K562 (cell line): ENCODE data around the gene DHRS2. TPM values are rescaled to one million over a fixed set of nuclear protein-coding genes. Genes with fewer than 3 reads are reported as not detected.

ENCODE experiments used
- ATAC-seq: fragments of 200-7000 bp; cut with Tn5 transposase; 3 replicates; pipeline ENCODE4 v1.9.1; 2020; ENCODE audit warnings: moderate library complexity
- BruUV-seq: library from RNA; stranded (reverse); fragments of 400-500 nt; replicated peaks from 2 replicates; lab custom pipeline; 2021; lab: Mats Ljungman, UMichigan
- CTCF ChIA-PET: fragments of 300-600 bp; formaldehyde crosslinking; extraction: SDS; loops from one replicate; lab custom pipeline; 2021; ENCODE audit warnings: low intra/inter-chr PET ratio; lab: Yijun Ruan, JAX
- POLR2A ChIA-PET: fragments of 300-600, 350-650 bp; sonication (Branson Sonifier 250); formaldehyde crosslinking; extraction: SDS; loops from one replicate; lab custom pipeline; 2021; ENCODE audit warnings: antibody characterized with exemption, inconsistent platforms; lab: Yijun Ruan, JAX
- DNase-seq, 4 experiments: peaks; one replicate each; pipeline versions ENCODE4 v3.0.0 to v3.0.0-alpha.2; 2011 to 2018; ENCODE audit warnings: low spot score in 3 of 4, mixed read lengths in 3 of 4; ENCODE audit errors: extremely low read depth in 1 of 4
- FAIRE-seq: peaks from 2 replicates; lab custom pipeline; 2011; peaks lifted over from hg19 to GRCh38; lab: Jason Lieb, UNC
- H2AFZ ChIP-seq: 2 replicates; pipeline ENCODE4 v1.6.0; 2011; ENCODE audit warnings: low read depth, low read length, control low read depth, inconsistent platforms
- H3K27ac ChIP-seq: fragments of 200-600 bp; 3 replicates; pipeline ENCODE4 v1.8.0; 2011; ENCODE audit warnings: low read depth, mild to moderate bottlenecking, control low read depth, inconsistent platforms, low read length, moderate library complexity, mixed read lengths; ENCODE audit errors: extremely low read depth
- H3K27me3 ChIP-seq, 2 experiments: fragments of 300-600 bp in 1 of 2; 2 replicates in 1 of 2; 3 replicates in 1 of 2; pipeline versions ENCODE4 v1.6.0 to v1.8.0; 2011; ENCODE audit warnings: inconsistent platforms in 2 of 2, low read length in 2 of 2, mild to moderate bottlenecking in 1 of 2, mixed read lengths in 1 of 2, moderate library complexity in 1 of 2; ENCODE audit not compliant: control insufficient read depth in 2 of 2, insufficient read depth in 2 of 2
- H3K36me3 ChIP-seq: fragments of 300-600 bp; 3 replicates; pipeline ENCODE4 v1.8.0; 2011; ENCODE audit warnings: mild to moderate bottlenecking, low read length, inconsistent platforms; ENCODE audit not compliant: control insufficient read depth, insufficient read depth
- H3K4me1 ChIP-seq, 2 experiments: fragments of 200-600 bp in 1 of 2; replicated peaks in 1 of 2; 2 replicates in 1 of 2; 3 replicates in 1 of 2; pipeline versions ENCODE4 v1.5.1 to v1.8.0; 2011; ENCODE audit warnings: inconsistent platforms in 2 of 2, low read length in 2 of 2, mild to moderate bottlenecking in 1 of 2, mixed read lengths in 1 of 2, moderate library complexity in 1 of 2; ENCODE audit not compliant: control insufficient read depth in 2 of 2, insufficient read depth in 2 of 2
- H3K4me2 ChIP-seq: 2 replicates; pipeline ENCODE4 v1.6.1; 2011; ENCODE audit warnings: low read length, control low read depth, inconsistent platforms, mixed read lengths; ENCODE audit not compliant: insufficient read depth
- H3K4me3 ChIP-seq: fragments of 200-600 bp; sonication (generic), shearing (Covaris generic); 2 replicates; pipeline ENCODE4 v1.5.1; 2016; ENCODE audit warnings: control low read depth, inconsistent platforms
- H3K79me2 ChIP-seq: fragments of 200-600 bp; 3 replicates; pipeline ENCODE4 v1.8.0; 2011; ENCODE audit warnings: low read length, inconsistent platforms; ENCODE audit not compliant: control insufficient read depth, insufficient read depth
- H3K9ac ChIP-seq, 2 experiments: 2 replicates each; pipeline versions ENCODE4 v1.6.0 to v1.6.1; 2011; ENCODE audit warnings: low read depth in 2 of 2, low read length in 2 of 2, control low read depth in 1 of 2, inconsistent platforms in 1 of 2, mild to moderate bottlenecking in 1 of 2, mixed read lengths in 1 of 2; ENCODE audit not compliant: insufficient read depth in 1 of 2
- H3K9me1 ChIP-seq: one replicate; pipeline ENCODE4 v1.6.0; 2011; ENCODE audit warnings: inconsistent platforms, mild to moderate bottlenecking, low read length, moderate library complexity; ENCODE audit not compliant: control insufficient read depth, insufficient read depth
- H3K9me3 ChIP-seq: replicated peaks from 2 replicates; pipeline ENCODE4 v1.5.1; 2011; ENCODE audit warnings: low read depth, low read length, inconsistent platforms; ENCODE audit not compliant: control insufficient read depth, insufficient read depth
- H4K20me1 ChIP-seq: replicated peaks from 2 replicates; pipeline ENCODE4 v1.6.1; 2011; ENCODE audit warnings: low read length, inconsistent platforms, mixed read lengths; ENCODE audit not compliant: control insufficient read depth, insufficient read depth
- ZNF785 ChIP-seq: fragments of 250-450 bp; sonication (Bioruptor Pico); IDR thresholded peaks from 2 replicates; pipeline ENCODE4 v1.4.0; 2020; ENCODE audit warnings: mild to moderate bottlenecking
- WGBS: fragments of 100-300 bp; shearing (Covaris generic); methylation state at CpG from one replicate; pipeline ENCODE4 v1.1.6; 2016; ENCODE audit warnings: low coverage, mixed read lengths; ENCODE audit not compliant: insufficient coverage; ENCODE audit errors: missing lambda C conversion rate; 5-methylcytosine and 5-hydroxymethylcytosine counted together
- in situ Hi-C: fragments of 300-500 bp; cut with MboI; formaldehyde crosslinking; loops from 4 replicates; pipeline ENCODE4 v1.15.0; 2018; ENCODE audit warnings: inconsistent platforms, mixed read lengths
- intact Hi-C: fragments of 100-400 bp; cut with micrococcal nuclease; formaldehyde crosslinking; loops from 2 replicates; pipeline ENCODE4 v1.14.2; 2022
- polyA plus RNA-seq, 8 experiments: library from polyadenylated mRNA; depleted of rRNA in 4 of 8; stranded (reverse) in 5 of 8; unstranded in 3 of 8; fragments of >200 nt; fragmentation: Nextera tagmentation in 2 of 8; fragmentation: Illumina TruSeq in 1 of 8; extraction: Ambion mirVana in 2 of 8; extraction: Trizol in 1 of 8; gene quantifications; 2 replicates each; pipeline versions ENCODE4 v1.2.1 to v1.2.3, GENCODE V29; 2011 to 2014; ENCODE audit warnings: inconsistent platforms in 1 of 8, missing spikeins in 1 of 8
- total RNA-seq, 7 experiments: library from RNA; depleted of rRNA in 6 of 7; stranded (reverse); fragments of >200 nt in 6 of 7; fragmentation: Illumina TruSeq in 2 of 7; extraction: Trizol in 2 of 7; gene quantifications; 2 replicates each; pipeline versions ENCODE4 v1.2.1 to v1.2.3, GENCODE V29; 2011 to 2021; ENCODE audit warnings: low replicate concordance in 1 of 7
- TF ChIP-seq, protein P1 (sequence below): fragments of 150-350 bp; IDR thresholded peaks from 2 replicates; pipeline ENCODE4 v1.6.1; 2014; ENCODE audit warnings: low read depth, mild to moderate bottlenecking, low read length, borderline replicate concordance

DHRS2 gene
- total and polyA plus RNA-seq, 9 of the 15 experiments (the other 6 are each of a cell fraction or from before 2014, with no cell fraction given) = 2.9 to 96.8 (median 64.4) TPM

DNA sequence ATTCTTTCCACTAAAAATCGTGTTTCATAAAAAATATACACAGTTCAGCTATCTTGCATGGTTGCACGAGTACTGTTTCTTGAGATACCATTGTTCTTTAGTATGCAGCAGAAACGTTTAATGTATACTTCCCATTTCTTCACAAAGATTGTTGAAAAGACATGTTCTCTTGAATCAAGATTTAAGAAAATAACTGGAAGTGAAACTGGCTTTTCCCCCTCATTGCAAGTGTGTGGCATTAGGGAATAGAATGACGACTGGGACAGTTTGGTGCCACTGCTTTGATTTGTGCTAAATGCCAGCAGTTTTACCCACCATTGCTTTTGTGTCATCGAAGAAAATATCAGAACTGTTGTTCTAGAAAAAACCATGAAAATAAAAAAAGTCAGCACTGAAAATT lies 20.3 kb upstream of the DHRS2 start:
- H3K4me3 ChIP-seq = no peak overlapping the region
- ChIA-PET POLR2A (no interaction called here), CTCF (no interaction called here)
- ATAC-seq = no peak
- no peaks in the 10 kb centered on the region for H3K9me1 ChIP-seq
- intact Hi-C loops = no loop called here
- in situ Hi-C loops = no loop called here
- no peak for FAIRE-seq
- H3K79me2 ChIP-seq = no peaks in the 10 kb centered on the region
- no peak overlapping the region for H3K4me2 ChIP-seq
- peaks cover 0 to 2% of the 10 kb centered on the region in 2 experiments; a peak in 1 of 5 replicates for H3K4me1 ChIP-seq
- H3K27ac ChIP-seq = no peak overlapping the region
- WGBS = 0% methylated on average over 5 of the region's 5 CpGs
- H3K9ac ChIP-seq = no peak overlapping the region
- H4K20me1 ChIP-seq = no peaks in the 10 kb centered on the region
- H3K9me3 ChIP-seq = no peaks in the 10 kb centered on the region
- no peak for TF ChIP-seq ZNF785 (CRISPR knock-in tag)
- TF ChIP-seq, protein P1, sequence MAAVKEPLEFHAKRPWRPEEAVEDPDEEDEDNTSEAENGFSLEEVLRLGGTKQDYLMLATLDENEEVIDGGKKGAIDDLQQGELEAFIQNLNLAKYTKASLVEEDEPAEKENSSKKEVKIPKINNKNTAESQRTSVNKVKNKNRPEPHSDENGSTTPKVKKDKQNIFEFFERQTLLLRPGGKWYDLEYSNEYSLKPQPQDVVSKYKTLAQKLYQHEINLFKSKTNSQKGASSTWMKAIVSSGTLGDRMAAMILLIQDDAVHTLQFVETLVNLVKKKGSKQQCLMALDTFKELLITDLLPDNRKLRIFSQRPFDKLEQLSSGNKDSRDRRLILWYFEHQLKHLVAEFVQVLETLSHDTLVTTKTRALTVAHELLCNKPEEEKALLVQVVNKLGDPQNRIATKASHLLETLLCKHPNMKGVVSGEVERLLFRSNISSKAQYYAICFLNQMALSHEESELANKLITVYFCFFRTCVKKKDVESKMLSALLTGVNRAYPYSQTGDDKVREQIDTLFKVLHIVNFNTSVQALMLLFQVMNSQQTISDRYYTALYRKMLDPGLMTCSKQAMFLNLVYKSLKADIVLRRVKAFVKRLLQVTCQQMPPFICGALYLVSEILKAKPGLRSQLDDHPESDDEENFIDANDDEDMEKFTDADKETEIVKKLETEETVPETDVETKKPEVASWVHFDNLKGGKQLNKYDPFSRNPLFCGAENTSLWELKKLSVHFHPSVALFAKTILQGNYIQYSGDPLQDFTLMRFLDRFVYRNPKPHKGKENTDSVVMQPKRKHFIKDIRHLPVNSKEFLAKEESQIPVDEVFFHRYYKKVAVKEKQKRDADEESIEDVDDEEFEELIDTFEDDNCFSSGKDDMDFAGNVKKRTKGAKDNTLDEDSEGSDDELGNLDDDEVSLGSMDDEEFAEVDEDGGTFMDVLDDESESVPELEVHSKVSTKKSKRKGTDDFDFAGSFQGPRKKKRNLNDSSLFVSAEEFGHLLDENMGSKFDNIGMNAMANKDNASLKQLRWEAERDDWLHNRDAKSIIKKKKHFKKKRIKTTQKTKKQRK = no peak
- TF ChIP-seq, all 486 proteins: peak for 0
- no peak for DNase-seq
- no TSS peak for BruUV-seq
- Histone ChIP-seq H3K36me3 (no peaks in the 10 kb centered on the region), H3K27me3 (peaks cover 0 to 4% of the 10 kb centered on the region in 2 experiments; a peak in 1 of 5 replicates), H2AFZ (no peak overlapping the region)
